Spleen (tissue), 11 donors: Measurements from ENCODE around the gene SERPINA1. TPM values are rescaled to one million over a fixed set of nuclear protein-coding genes. Genes with fewer than 3 reads are reported as not detected.

Experiments used
- DNase-seq: peaks from one replicate; pipeline ENCODE4 v3.0.0-alpha.2; 2020
- H3K27ac ChIP-seq, 8 donors: fragments of 200-600 bp; sonication (generic) in 7 of 8; 1 replicate in 4 of 8; 2 replicates in 4 of 8; pipeline versions ENCODE4 v1.5.0 to v1.8.0; 2016 to 2021; ENCODE audit warnings: inconsistent platforms in 4 of 8, mild to moderate bottlenecking in 4 of 8, moderate library complexity in 1 of 8
- H3K27me3 ChIP-seq, 7 donors: fragments of 200-600 bp; sonication (generic) in 6 of 7; replicated peaks in 1 of 7; 1 replicate in 4 of 7; 2 replicates in 3 of 7; pipeline versions ENCODE4 v1.5.0 to v1.8.0; 2016 to 2021; ENCODE audit warnings: inconsistent platforms in 3 of 7, mild to moderate bottlenecking in 1 of 7
- H3K36me3 ChIP-seq, 6 donors: fragments of 200-600 bp; sonication (generic) in 5 of 6; 1 replicate in 4 of 6; 2 replicates in 2 of 6; pipeline versions ENCODE4 v1.5.0 to v1.8.0; 2016 to 2021; ENCODE audit warnings: inconsistent platforms in 2 of 6
- H3K4me1 ChIP-seq, 6 donors: fragments of 200-600 bp; sonication (generic) in 5 of 6; 1 replicate in 3 of 6; 2 replicates in 3 of 6; pipeline versions ENCODE4 v1.5.0 to v1.8.0; 2016 to 2021; ENCODE audit warnings: inconsistent platforms in 3 of 6
- H3K4me3 ChIP-seq, 8 donors: fragments of 200-600 bp; sonication (generic) in 7 of 8; 1 replicate in 4 of 8; 2 replicates in 4 of 8; pipeline versions ENCODE4 v1.5.0 to v1.8.0; 2016 to 2021; ENCODE audit warnings: inconsistent platforms in 4 of 8, mild to moderate bottlenecking in 4 of 8, moderate library complexity in 2 of 8
- H3K9me3 ChIP-seq, 8 donors: fragments of 200-600 bp; sonication (generic) in 7 of 8; 1 replicate in 4 of 8; 2 replicates in 4 of 8; pipeline versions ENCODE4 v1.5.0 to v1.8.0; 2016 to 2021; ENCODE audit warnings: inconsistent platforms in 4 of 8
- POLR2A ChIP-seq, 3 donors: fragments of 450-650 bp; IDR thresholded peaks; one replicate each; pipeline ENCODE4 v1.5.1; 2017; ENCODE audit warnings: antibody characterized with exemption in 3 of 3, mild to moderate bottlenecking in 1 of 3
- POLR2AphosphoS5 ChIP-seq, 3 donors: sonication (generic); formaldehyde crosslinking; IDR thresholded peaks; one replicate each; pipeline ENCODE4 v1.5.1; 2017; ENCODE audit warnings: antibody characterized with exemption in 3 of 3
- WGBS, 5 donors: extraction: QIAGEN DNeasy Blood & Tissue Kit in 3 of 5; methylation state at CpG; one replicate each; pipeline versions ENCODE4 v1.1.5 to v1.1.7; 2013 to 2018; 5-methylcytosine and 5-hydroxymethylcytosine counted together
- intact Hi-C: fragments of 100-400 bp; cut with DNase I; formaldehyde crosslinking; loops from one replicate; pipeline ENCODE4 v1.15.0; 2023; ENCODE audit warnings: low total_unique reads
- polyA plus RNA-seq, 3 donors: library from polyadenylated mRNA; stranded (reverse); fragments of 200-250 nt; gene quantifications; one replicate each; pipeline ENCODE4 v1.2.1, GENCODE V29; 2013
- total RNA-seq, 7 donors: library from RNA; depleted of rRNA in 3 of 7; stranded (reverse); fragments of >200 nt in 3 of 7; fragmentation: NEBNext Ultra II Directional in 4 of 7; extraction: Animal tissue kit (Norgen Biotek cat#: 25700) in 4 of 7; gene quantifications; one replicate each; pipeline versions ENCODE4 v1.1.0 to v1.2.1, GENCODE V29; 2016 to 2021
- TF ChIP-seq, protein P1 (sequence below), 11 experiments: fragments of 200-600 bp in 7 of 11; fragments of 450-650 bp in 4 of 11; sonication (generic) in 4 of 11; IDR thresholded peaks in 8 of 11; conservative IDR thresholded peaks in 3 of 11; 1 replicate in 7 of 11; 2 replicates in 4 of 11; pipeline versions ENCODE4 v1.4.0 to v1.8.0; 2016 to 2021; ENCODE audit warnings: antibody characterized with exemption in 11 of 11, inconsistent platforms in 4 of 11, mild to moderate bottlenecking in 1 of 11
- donor health status: healthy with polysubstance abuse.
- donor health status: DM: no; HTN: no; CAD: no; lungs with moderate emphysema.
- donor health status: DM: no; HTN: no; CAD: no.
- donor health status: Bipolar disorder and iron deficiency.
- donor health status: healthy.
- donor health status: DM: no; HTN: no; CAD: no.
- donor health status: DM: yes; HTN: yes; CAD: no.

Gene SERPINA1
- total and polyA plus RNA-seq, 10 donors: 28.4 to 701 (median 203) TPM

GRCh38 chr14:94387051-94388026 is 1.1 kb downstream of the SERPINA1 start:
- WGBS, 5 donors: 60 to 77% (median 68%) methylated on average over 11 to 12 of the region's 12 CpGs
- intact Hi-C loops: no loop called here
- DNase-seq: no peak
- TF ChIP-seq, protein P1, sequence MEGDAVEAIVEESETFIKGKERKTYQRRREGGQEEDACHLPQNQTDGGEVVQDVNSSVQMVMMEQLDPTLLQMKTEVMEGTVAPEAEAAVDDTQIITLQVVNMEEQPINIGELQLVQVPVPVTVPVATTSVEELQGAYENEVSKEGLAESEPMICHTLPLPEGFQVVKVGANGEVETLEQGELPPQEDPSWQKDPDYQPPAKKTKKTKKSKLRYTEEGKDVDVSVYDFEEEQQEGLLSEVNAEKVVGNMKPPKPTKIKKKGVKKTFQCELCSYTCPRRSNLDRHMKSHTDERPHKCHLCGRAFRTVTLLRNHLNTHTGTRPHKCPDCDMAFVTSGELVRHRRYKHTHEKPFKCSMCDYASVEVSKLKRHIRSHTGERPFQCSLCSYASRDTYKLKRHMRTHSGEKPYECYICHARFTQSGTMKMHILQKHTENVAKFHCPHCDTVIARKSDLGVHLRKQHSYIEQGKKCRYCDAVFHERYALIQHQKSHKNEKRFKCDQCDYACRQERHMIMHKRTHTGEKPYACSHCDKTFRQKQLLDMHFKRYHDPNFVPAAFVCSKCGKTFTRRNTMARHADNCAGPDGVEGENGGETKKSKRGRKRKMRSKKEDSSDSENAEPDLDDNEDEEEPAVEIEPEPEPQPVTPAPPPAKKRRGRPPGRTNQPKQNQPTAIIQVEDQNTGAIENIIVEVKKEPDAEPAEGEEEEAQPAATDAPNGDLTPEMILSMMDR (IDR thresholded peaks at IDR 0.05 in 8 of 11, conservative IDR thresholded peaks at IDR 0.05 in 3 of 11): no peak
- TF ChIP-seq POLR2AphosphoS5 (IDR thresholded peaks at IDR 0.05): peak in 1 of 3 donors; percentile 55
- Histone ChIP-seq H3K27me3 (peaks cover 0 to 7% (median 0%) of the 10 kb centered on the region in 7 donors), H3K9me3 (no peaks in the 10 kb centered on the region), H3K4me1 (peaks cover 0 to 88% (median 19%) of the 10 kb centered on the region in 6 donors), H3K27ac (peak overlapping the region in 7 of 8 donors; percentile 37 to 97 (median 86)), H3K36me3 (peaks cover 0 to 27% (median 0%) of the 10 kb centered on the region in 6 donors), H3K4me3 (peak overlapping the region in 3 of 8 donors; percentile 40 to 65 (median 41))

DNA sequence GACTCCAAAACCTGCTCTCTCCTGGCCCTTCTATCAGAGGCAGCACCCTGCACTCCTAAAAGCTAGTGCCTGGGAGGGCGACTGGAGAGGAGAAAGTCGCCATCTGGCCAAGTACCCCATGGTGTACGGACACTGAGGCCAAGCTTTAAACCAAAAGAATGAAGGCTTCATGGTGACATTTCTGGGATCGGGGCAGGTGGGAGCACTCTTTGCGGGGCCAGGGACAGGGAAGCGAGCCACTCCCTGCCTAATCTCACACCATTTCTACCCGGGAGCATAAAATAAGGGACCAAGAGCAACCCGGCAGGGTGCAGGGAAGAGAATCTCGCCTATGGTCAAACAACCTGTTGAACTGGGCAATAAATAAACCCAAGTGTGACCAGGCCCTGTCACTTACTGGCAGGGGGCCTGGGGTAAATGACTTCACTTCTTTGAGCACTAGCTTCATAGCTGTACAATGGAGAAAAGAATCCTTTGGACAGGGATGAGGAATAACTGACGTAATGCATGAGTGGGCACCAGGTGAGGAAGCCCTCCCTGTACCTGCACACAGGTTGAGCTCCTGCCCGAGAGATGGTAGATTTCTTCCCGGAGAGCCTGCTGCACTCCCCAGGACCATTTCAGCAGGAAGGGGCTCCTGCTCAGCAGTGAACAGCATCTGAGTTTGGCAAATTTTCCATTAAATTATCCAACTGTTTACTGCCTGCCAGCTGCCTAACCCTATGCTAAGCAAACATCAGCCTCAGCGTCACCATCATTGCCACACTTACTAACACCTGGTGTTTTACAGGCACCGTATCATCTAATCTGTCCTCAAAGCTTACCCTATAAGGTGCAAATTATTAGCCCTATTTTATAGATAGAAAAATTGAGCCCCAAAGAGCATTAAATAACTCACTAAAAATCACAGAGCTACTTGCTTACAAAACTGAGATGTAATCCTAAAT is 2.0 kb downstream of the SERPINA1 start:
- Histone ChIP-seq H3K36me3 (peaks cover 0 to 36% (median 0%) of the 10 kb centered on the region in 6 donors), H3K27me3 (peaks cover 0 to 7% (median 0%) of the 10 kb centered on the region in 7 donors), H3K4me3 (peak overlapping the region in 1 of 8 donors; percentile 65), H3K27ac (peak overlapping the region in 6 of 8 donors; percentile 37 to 97 (median 88)), H3K9me3 (no peaks in the 10 kb centered on the region), H3K4me1 (peaks cover 0 to 78% (median 16%) of the 10 kb centered on the region in 6 donors)
- TF ChIP-seq POLR2A (IDR thresholded peaks at IDR 0.05) (no peak), POLR2AphosphoS5 (IDR thresholded peaks at IDR 0.05) (no peak)
- TF ChIP-seq, protein P1 (IDR thresholded peaks at IDR 0.05 in 8 of 11, conservative IDR thresholded peaks at IDR 0.05 in 3 of 11): no peak
- DNase-seq: no peak
- intact Hi-C loops: no loop called here
- 77 to 81% (median 81%) methylated on average over 14 of the region's 14 CpGs for WGBS, 5 donors

DNA sequence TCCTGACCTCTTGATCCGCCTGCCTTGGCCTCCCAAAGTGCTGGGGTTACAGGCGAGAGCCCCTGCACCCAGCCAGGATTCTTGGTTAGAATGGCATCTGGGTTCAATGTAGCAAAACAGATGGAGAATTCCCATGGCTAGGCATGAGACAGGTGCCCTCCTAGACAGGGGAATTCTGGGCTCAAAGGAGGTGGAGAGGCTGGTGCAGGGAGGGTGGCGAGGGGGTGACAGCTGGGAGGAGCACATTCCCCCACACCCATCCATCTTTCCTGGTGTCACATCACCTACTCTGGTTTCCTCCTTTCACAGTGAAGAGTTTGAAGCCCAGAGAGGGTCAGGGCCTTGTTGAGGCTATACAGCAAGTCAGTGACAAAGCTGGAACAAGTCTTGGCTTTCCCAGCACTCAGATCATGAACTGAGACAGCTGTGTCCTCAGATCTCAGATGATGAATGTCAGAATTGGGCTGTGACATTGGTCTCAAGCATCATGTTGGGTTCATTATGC is 2.8 kb downstream of the SERPINA1 start:
- 78 to 92% (median 89%) methylated on average over 3 of the region's 3 CpGs for WGBS, 5 donors
- no peak for DNase-seq
- H3K27ac ChIP-seq: peak overlapping the region in 6 of 8 donors; percentile 26 to 97 (median 88)
- no peaks in the 10 kb centered on the region for H3K9me3 ChIP-seq
- intact Hi-C loops: no loop called here
- TF ChIP-seq POLR2AphosphoS5 (IDR thresholded peaks at IDR 0.05): no peak
- TF ChIP-seq POLR2A (IDR thresholded peaks at IDR 0.05): no peak
- TF ChIP-seq, protein P1 (IDR thresholded peaks at IDR 0.05 in 8 of 11, conservative IDR thresholded peaks at IDR 0.05 in 3 of 11): no peak
- peaks cover 0 to 7% (median 0%) of the 10 kb centered on the region in 7 donors for H3K27me3 ChIP-seq
- H3K4me1 ChIP-seq: peaks cover 0 to 73% (median 14%) of the 10 kb centered on the region in 6 donors
- no peak overlapping the region for H3K4me3 ChIP-seq
- peaks cover 0 to 44% (median 1%) of the 10 kb centered on the region in 6 donors for H3K36me3 ChIP-seq
